HG03139 (cell line): ENCODE data around the gene ZNF253.
"Not testable (repeated sequence)": the region's sequence is repeated elsewhere in the genome, so short reads cannot be mapped to it uniquely, and the experiment has no call there.

Experiments
- ATAC-seq: cut with Tn5 transposase; IDR thresholded peaks from one replicate; pipeline ENCODE4 v1.9.1; 2021; ENCODE audit not compliant: unreplicated experiment

Gene ZNF253

DNA sequence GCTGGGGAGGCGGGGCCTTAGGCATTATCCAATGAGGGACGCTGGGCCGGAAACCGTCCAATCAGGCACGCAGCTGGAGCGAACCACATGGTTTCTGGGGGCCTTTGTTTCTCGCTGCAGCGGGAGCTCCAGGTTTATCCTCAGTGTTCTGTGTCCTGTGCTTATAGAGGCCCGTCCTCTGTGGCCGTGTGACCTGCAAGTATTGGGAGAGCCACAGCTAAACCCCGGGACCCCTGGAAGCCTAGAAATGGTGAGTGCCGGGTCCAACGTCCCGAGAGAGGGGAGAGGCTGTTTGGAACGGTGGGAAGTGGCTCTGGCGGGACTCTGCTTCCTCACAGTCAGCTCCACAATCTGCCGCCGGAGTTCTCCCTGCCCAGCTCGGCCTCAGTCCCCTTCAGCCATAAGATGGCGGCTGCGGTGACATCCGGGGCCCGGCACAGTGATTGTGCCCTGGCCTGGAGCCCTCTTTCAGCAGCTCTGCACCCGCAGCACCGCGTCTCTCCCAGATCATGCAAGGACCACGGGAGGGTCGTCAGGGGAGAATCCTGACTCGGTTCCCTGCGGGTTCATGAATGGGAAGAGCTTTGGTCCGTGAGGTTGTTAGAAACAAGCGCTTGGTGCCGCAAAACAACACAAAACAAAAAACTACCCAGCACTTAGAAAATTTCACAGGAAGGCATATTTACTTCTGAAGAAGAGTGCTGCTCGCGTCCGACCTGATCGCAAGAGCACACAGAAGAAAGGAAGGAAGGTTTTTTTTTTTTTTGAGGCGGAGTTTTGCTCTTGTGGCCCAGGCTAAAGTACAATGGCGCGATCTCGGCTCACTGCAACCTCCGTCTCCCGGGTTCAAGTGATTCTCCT lies at the start of gene ZNF253:
ZNF253 (plus strand) TSS at position 133 of the 861 bp plus-strand sequence; CDS start at position 248, 115 bp downstream.
- peak; percentile 92 for ATAC-seq

DNA sequence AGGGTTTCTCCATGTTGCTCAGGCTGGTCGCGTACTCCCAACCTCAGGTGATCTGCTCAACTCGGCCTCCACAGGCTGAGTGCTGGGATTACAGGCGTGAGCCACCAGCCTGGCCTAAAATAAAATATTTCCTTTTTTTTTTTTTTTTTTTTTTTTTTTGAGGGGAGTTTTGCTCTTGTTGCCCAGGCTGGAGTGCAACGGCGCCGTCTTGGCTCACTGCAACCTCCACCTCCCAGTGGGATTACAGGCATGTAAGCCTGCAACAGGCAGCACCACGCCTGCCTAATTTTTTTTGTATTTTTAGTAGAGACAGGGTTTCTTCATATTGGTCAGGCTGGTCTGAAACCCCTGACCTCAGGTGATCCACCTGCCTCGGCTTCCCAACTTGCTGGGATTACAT lies 49.0 kb upstream of the ZNF253 start:
- no peak for ATAC-seq

DNA sequence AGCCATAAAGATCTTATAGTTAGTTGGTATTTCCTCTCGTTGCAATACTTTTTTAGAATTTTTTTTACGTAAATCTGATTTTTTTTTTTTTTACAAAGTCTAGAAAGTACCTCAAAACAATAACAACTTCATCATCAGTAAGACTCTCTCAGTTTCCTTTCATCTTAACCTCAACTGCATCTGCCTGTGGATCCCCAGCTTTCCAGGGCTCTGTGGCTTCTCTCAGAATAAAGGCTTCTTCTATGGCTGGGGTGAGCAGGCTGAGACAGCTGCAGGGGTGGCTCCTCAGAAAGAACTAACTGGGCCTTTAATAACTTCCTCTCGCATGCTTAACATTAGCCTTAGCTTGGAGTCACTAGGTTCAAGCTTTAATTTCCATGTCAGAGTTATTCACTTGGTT lies 48.3 kb upstream of the ZNF253 start:
- no peak for ATAC-seq

DNA sequence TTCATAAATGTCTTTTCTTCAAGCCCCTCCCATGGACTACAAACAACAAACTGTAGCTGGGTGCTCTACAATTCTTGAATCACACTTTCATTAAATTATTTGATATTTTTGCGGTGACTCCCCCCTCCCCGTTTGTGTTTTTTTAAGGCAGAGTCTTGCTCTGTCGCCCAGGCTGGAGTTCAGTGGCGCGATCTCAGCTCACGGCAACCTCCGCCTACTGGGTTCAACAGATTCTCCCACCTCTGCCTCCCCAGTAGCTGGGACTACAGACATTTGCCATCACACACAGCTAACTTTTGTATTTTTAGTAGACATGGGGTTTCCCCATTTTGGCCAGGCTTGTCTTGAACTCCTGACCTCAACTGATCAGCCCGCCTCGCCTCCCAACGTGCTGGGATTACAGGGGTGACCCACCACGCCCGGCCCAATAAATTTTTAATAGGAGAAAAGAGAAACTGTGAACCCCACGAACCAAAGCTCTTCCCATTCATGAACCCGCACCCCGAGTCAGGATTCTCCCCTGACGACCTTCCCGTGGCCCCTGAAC lies 44.8 kb upstream of the ZNF253 start:
- no peak for ATAC-seq

DNA sequence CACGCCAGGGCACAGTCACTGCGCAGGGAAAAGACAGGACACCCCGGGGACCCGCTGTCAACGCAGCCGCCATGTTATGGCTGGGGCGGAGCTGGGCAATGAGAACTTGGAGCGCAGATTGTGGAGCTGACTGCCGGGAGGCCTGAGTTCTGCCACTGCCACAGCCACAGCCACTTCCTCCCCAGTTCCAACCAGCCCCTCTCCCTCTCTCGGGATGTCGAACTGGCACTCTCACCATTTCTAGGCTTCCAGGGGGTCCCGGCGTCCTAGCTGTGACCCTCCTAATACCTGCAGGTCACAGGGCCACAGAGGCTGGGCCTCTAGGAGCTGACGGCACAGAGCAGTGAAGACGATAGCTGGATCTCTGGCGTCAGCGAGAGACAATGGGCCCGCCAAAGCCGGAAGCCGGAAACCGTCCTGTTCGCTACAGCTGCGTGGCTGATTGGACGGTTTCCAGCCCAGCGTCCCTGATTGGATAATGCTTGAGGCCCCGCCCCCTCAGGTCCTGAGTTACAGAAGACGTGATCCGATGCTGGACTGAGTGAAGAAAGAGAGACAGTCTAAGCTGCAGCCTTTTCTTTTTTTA lies 44.2 kb upstream of the ZNF253 start, which contains the start of gene ZNF506:
ZNF506 (minus strand) TSS at position 385 of the 586 bp plus-strand sequence; CDS start at position 238, 147 bp downstream.
- ATAC-seq, result peak; percentile 89

DNA sequence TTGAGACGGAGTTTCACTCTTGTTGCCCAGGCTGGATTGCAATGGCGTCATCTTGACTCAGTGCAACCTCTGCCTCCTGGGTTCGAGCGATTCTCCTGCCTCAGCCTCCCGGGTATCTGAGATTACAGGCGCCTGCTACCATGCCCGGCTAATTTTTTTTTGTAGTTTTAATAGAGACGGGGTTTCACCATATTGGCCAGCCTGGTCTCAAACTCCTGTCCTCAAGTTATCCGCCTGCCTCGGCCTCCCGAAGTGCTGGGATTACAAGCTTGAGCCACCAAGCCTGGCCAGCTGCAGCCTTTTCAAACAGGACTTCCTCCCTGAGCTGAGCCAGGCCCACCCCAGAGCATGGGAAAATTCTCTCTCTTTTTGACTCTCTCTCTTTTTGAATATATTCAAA lies 43.7 kb upstream of the ZNF253 start:
- ATAC-seq, result not testable (repeated sequence)

DNA sequence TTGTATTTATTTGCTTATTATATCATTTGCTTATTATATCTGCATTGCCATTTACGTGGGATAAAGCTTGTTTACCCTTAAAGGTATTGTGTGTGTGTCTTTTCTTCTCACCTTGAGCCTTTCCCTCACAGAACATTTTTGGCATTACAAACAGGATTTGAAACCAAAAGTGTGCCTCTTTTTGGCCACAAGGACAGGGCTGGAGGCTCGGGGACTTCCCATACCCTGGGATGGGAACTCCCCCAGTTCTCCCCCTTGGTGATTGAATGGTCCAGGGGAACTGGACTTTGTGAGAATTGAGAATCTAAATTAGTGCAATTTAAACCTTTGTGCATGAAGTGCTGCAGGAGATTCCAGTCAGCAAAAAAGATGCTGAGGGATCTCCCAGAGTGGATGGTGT lies 41.8 kb upstream of the ZNF253 start:
- no peak for ATAC-seq

DNA sequence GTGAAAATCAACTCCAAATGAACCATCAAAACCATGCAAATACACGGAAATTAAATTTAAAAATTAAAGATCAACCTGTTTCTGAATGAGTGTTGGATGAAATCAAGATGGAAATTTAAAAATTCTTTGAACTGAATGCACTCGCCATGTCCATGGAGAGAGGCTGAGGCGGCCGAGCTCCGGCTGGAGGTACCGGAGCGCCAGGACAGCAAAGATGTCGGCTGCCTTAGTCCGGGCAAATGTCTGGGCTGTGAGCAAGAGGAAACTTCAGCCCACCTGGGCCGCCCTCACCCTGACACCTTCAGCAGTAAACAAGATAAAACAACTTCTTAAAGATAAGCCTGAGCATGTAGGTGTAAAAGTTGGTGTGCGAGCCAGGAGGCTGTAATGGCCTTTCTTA lies 38.8 kb upstream of the ZNF253 start:
- no peak for ATAC-seq

DNA sequence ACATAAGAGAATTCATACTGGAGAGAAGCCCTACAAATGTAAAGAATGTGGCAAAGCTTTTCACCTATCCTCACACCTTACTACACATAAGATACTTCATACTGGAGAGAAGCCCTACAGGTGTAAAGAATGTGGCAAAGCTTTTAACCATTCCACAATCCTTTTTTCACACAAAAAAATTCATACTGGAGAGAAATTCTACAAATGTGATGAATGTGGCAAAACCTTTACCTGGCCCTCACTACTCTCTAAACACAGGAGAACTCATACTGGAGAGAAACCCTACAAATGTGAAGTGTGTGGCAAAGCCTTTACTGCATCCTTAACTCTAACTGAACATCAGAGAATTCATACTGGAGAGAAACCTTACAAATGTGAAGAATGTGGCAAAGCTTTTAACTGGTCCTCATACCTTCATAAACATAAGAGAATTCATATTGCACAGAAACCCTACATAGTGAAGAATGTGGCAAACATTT lies 30.1 kb upstream of the ZNF253 start:
- ATAC-seq, result no peak

DNA sequence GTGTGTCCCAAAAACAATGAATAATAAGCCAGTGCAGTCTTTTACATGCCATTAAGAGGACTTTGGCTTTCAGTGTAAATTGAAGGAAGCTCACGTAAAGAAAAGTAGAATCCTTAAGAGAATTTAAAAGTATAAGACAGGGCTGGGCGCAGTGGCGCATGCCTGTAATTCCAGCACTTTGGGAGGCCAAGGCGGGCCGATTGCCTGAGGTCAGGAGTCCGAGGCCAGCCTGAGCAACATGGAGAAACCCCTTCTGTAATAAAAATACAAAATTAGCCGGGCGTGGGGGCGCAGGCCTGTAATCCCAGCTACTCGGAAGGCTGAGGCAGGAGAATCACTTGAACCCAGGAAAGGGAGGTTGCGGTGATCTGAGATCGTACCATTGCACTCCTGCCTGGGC lies 17.9 kb upstream of the ZNF253 start:
- no peak for ATAC-seq

DNA sequence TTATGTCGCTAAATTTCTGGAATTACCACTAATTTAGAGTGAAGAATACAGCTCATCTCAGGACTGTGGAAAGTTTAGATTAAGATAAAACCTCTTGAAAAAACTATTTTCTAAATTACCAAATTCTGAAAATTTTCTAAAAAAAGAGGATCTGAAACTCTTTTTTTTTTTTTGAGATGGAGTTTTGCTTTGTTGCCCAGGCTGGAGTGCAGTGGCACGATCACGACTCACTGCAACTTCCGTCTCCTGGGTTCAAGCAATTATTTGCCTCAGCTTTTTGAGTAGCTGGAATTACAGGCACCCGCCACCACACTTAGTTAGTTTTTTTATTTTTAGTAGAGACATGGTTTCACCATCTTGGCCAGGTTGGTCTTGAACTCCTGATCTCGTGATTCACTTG lies 16.6 kb upstream of the ZNF253 start:
- no peak for ATAC-seq

DNA sequence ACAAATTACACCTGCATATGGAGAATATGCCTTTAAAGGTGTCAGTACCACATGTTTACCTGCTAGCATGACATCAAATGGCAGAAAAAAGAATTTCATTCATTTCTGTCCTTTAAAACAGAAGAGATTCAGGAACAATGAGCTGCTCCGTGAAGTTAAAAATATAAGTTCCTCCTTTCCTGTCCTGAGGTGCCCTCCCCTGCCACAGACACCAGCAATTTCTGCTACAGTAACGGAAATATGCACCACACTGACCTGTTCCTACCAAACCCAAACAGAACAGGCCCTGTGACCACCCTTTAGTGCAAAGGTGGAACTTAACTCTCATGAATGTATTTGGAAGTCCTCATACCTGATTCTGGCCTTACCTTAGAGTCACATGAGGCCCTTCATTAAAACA lies 13.9 kb upstream of the ZNF253 start:
- ATAC-seq, result not testable (repeated sequence)

DNA sequence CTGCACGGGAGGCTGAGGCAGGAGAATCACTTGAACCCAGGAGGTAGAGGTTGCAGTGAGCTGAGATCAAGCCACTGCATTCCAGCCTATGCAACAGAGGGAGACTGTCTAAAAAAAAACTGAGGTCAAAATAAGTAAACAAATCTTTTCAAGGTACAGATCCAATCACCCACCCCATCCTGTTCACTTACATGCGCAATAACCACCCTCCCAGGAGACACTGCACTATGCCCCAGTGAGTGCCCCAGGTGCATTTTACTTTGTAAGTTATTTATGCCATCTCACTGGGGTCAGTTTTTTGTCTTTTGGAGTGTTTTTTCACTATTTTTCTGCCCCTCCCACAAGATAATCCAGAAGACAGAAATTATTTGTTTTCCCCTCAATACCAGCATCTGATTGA lies 6.9 kb upstream of the ZNF253 start:
- no peak for ATAC-seq

DNA sequence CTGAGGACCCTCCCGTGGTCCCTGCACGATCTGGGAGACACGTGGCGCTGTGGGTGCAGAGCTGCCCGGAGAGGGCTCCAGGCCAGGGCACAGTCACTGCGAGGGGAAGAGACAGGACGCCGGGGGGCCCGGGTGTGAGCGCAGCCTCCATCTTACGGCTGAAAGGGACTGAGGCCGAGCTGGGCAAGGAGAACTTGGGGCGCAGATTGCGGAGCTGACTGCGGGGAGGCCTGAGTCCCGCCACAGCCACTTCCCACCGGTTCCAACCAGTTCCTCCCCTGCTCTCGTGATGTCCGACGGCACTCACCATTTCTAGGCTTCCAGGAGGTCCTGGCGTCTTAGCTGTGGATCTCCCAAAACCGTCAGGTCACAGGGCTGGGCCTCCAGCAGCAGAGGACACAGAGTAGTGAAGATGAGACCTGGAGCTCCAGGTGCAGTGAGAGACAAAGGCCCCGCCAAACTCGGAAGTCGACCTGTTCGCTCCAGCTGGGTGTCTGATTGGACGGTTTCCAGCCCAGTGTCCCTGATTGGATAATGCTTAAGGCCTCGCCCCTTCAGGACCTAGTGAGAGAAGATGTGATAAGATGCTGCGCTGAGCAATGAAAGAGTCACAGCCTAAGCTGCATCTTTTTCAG lies 4.8 kb upstream of the ZNF253 start:
- no peak for ATAC-seq

DNA sequence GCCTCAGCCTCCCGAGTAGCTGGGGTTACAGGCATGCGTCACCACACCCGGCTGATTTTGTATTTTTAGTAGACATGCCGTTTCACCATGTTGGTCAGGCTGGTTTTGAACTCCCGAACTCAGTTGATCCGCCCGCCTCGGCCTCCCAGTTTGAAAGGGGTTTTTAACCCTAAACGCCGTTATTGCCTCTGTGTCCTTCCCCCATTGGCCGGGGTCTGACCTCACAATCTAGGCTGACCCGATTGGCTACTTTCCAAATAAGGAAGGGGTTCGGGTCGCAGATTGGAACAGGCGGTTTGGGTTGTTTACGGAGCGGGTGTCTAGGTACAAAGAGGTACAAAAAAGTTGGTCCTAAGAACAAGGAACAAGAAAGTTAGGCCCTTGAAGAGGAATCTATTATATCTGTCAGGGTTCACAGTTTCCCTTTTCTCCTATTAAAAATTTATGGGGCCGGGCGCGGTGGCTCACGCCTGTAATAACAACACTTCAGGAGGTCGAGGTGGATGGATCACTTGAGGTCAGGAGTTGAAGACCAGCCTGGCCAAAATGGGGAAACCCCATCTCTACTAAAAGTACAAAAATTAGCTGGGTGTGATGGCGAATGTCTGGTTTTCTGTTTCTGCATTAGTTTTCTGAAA lies 1.0 kb downstream of the ZNF253 start:
- ATAC-seq, result no peak

DNA sequence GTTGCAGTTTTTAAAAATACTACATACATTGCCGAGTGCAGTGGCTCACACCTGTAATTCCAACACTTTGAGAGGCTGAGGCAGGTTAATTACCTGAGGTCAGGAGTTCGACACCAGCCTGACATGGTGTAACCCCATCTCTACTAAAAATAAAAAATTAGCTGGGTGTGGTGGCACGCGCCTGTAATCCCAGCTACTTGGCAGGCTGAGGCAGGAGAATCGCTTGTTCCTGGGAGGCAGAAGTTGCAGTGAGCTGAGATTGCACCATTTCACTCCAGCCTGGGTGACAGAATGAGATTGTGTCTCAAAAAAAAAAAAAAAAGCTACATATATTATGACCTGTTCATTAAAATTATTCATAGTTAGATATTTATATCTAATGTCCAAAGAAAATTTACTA lies 4.4 kb downstream of the ZNF253 start:
- ATAC-seq, result not testable (repeated sequence)

DNA sequence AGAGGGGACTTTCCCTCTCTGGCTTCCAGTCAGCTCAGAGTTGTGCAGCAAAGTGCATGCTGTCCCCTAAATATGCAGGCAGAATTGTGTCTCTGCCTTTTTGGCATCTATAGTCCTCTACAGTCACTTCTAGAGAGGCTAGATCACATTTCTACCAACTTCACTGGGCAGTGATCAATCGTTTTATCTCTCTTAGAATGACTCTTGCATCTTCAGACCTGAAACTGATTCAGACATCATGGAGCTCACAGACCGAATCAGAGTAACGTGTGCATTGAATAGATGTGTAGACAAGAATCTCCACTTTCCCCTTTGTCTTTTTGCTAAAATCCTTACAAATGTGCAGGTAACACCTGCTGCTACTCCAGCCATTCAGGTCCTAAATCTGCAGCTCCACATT lies 6.2 kb downstream of the ZNF253 start:
- no peak for ATAC-seq

DNA sequence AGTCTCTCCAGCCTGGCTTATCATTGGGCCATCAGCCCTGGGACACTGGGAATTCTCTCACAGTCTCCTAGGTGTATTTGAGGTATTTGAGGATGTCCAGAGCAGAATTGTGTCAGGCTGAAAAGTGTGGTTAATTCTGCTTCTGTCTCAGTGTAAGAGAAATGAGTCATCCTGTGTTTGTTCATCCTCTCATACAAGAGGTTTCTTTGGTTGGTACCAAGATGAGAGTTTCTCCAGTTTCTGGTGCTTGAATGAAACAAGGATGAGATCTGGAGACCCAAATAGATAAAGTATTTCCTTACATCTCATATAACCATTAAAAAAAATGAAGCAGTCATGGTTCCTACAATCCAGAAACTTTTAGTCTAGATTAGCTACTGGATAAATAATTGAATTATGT lies 7.7 kb downstream of the ZNF253 start:
- ATAC-seq, result no peak

DNA sequence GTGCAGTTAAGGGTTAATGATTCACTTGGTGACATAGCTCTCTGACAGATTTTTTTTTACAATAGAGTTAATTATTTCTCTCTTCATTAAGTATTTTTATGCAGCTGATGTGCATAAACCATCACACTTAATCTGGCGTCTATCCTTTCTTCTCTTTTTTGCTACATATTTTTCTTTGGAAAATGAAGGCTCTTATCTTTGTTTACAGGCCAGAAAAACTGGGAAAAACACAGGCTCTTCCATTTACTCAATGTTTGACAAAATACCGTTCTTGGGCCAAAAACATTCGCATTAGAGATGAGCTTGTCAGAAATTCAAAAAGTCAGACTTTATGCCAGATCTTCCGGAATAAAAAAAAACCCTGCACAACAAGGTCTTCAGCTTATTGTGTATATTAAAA lies 12.0 kb downstream of the ZNF253 start:
- ATAC-seq, result no peak

DNA sequence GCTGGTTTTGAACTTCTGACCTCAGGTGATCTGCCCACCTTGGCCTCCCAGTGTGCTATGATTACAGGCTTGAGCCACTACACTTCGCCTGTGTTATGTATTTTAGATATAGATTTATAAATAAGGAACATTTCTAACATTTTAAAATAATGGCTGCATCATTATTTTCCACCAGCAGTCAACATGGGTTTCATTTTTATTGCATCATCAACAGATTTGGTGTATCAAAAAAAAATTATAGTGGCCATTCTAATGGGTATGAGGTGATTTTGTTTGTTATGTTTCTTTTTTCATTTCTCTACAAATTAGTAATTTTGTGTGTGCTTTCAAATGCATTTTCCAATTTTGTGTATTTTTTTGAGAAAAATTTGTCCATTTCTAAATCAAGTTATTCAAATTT lies 18.9 kb downstream of the ZNF253 start:
- ATAC-seq, result no peak
